Measurements from ENCODE around the gene SH3RF3. TPM values are rescaled to one million over a fixed set of nuclear protein-coding genes. Genes with fewer than 3 reads are reported as not detected.
"Not testable (repeated sequence)": the region's sequence is repeated elsewhere in the genome, so short reads cannot be mapped to it uniquely, and the experiment has no call there.

Gene SH3RF3
- total and polyA plus RNA-seq, 10 of the 15 experiments (the other 5 are each of a cell fraction or from before 2014, with no cell fraction given) = 0.08 to 8.8 (median 2.3) TPM

- no peak for TF ChIP-seq BACH1 (IDR thresholded peaks at IDR 0.05; ENCODE audit: borderline replicate concordance)
- no peak for TF ChIP-seq PML (IDR thresholded peaks at IDR 0.05; ENCODE audit: low read length)
- no peak for TF ChIP-seq RFX5 (IDR thresholded peaks at IDR 0.05; ENCODE audit: low read depth, low read length)
- no peak for TF ChIP-seq KDM1A (IDR thresholded peaks at IDR 0.05; ENCODE audit: borderline replicate concordance)
- no peak for TF ChIP-seq RAD51 (IDR thresholded peaks at IDR 0.05)
- intact Hi-C loops (cut with micrococcal nuclease; ENCODE audit: unreplicated experiment) (no loop called here), in situ Hi-C loops (cut with MboI) (loop anchor here (5.0 kb wide), 1 partner anchor 387 kb away; no protein-coding TSS in a partner anchor)
- ChIA-PET POLR2A (no interaction called here), CTCF (no interaction called here), SMC1A (ENCODE audit: uncharacterized antibody, unreplicated experiment) (no interaction called here), RAD21 (ENCODE audit: unreplicated experiment) (no interaction called here)
- FAIRE-seq (no peak), ATAC-seq (no peak), DNase-seq (ENCODE audit: low read depth, low spot score) (no peak)
- Histone ChIP-seq H3K9ac (ENCODE audit: control insufficient read depth, insufficient read depth, low read length) (no peak overlapping the region), H4K20me1 (ENCODE audit: control insufficient read depth, insufficient read depth) (no peaks in the 10 kb centered on the region), H3K4me3 (no peak overlapping the region), H3K27ac (ENCODE audit: control insufficient read depth, insufficient read depth) (no peak overlapping the region), H3K4me1 (ENCODE audit: control insufficient read depth, insufficient read depth, low read length) (no peaks in the 10 kb centered on the region; the same call in 1 of the 2 replicates), H3K79me2 (ENCODE audit: control insufficient read depth, insufficient read depth, low read length) (no peaks in the 10 kb centered on the region), H3K9me3 (replicated peaks; ENCODE audit: control insufficient read depth, insufficient read depth, low read length) (no peaks in the 10 kb centered on the region), H3K4me2 (ENCODE audit: control insufficient read depth, insufficient read depth) (no peak overlapping the region), H3K27me3 (replicated peaks in 1 of 2; ENCODE audit: control insufficient read depth in 2 of 2, insufficient read depth in 2 of 2, low read length in 1 of 2) (peaks cover 0 to 3% of the 10 kb centered on the region in 2 experiments; a peak in 2 of 4 replicates), H2AFZ (ENCODE audit: control insufficient read depth, low read depth, low read length) (no peak overlapping the region), H3K36me3 (ENCODE audit: control insufficient read depth in 2 of 2, insufficient read depth in 2 of 2, low read length in 1 of 2) (no peaks in the 10 kb centered on the region)
- WGBS (ENCODE audit: insufficient coverage, insufficient replicate concordance, low lambda C conversion rate, missing lambda C conversion rate) = 19% methylated on average over 3 of the region's 3 CpGs
- no TSS peak for BruUV-seq (replicated peaks)
Observed at GRCh38 chr2:109120166-109120565, 8.8 kb upstream of the SH3RF3 start.

- H3K27me3 ChIP-seq (replicated peaks in 1 of 2; ENCODE audit: control insufficient read depth in 2 of 2, insufficient read depth in 2 of 2, low read length in 1 of 2); H2AFZ ChIP-seq (ENCODE audit: control insufficient read depth, low read depth, low read length); H3K36me3 ChIP-seq (ENCODE audit: control insufficient read depth in 2 of 2, insufficient read depth in 2 of 2, low read length in 1 of 2); DNase-seq (ENCODE audit: low read depth, low spot score); RAD21 ChIA-PET (ENCODE audit: unreplicated experiment); H3K4me3 ChIP-seq; H3K9ac ChIP-seq (ENCODE audit: control insufficient read depth, insufficient read depth, low read length); CTCF ChIA-PET; H3K79me2 ChIP-seq (ENCODE audit: control insufficient read depth, insufficient read depth, low read length); H3K9me3 ChIP-seq (replicated peaks; ENCODE audit: control insufficient read depth, insufficient read depth, low read length); H3K4me1 ChIP-seq (ENCODE audit: control insufficient read depth, insufficient read depth, low read length); FAIRE-seq; BruUV-seq (replicated peaks); H3K27ac ChIP-seq (ENCODE audit: control insufficient read depth, insufficient read depth); H3K4me2 ChIP-seq (ENCODE audit: control insufficient read depth, insufficient read depth); H4K20me1 ChIP-seq (ENCODE audit: control insufficient read depth, insufficient read depth); ATAC-seq; POLR2A ChIA-PET; intact Hi-C loops (cut with micrococcal nuclease; ENCODE audit: unreplicated experiment): not testable (repeated sequence)
- in situ Hi-C loops (cut with MboI) = loop anchor here (5.0 kb wide), 1 partner anchor 387 kb away; no protein-coding TSS in a partner anchor
- SMC1A ChIA-PET (ENCODE audit: uncharacterized antibody, unreplicated experiment) = interaction anchor here (0.9 kb wide), 1 partner anchor 192 kb away, joined by 3 read pairs; no protein-coding TSS in a partner anchor
- 46% methylated on average over 10 of the region's 10 CpGs for WGBS (ENCODE audit: insufficient coverage, insufficient replicate concordance, low lambda C conversion rate, missing lambda C conversion rate)
Observed at GRCh38 chr2:109120686-109121085, 8.3 kb upstream of the SH3RF3 start.

Measured in GM12878 (cell line).